ENCODE measurements around the gene SMARCB1.

DNA sequence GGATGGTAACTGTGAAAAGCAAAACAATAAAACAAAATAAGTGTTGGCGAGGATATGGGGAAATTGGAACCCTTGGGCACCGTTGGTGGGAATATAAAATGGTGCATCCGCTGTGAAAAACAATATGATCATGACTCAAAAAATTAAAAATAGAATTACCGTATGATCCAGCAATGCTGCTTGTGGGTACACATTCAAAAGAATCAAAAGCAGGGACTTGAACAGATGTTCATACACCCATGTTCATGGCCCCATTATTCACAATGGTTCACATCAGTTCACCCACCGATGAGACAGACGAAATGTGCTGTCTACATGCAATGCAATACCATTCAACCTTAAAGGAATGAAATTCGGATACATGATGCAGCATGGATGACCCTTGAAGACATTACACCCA is 53.3 kb downstream of the SMARCB1 start:
- TF ChIP-seq, protein P1, sequence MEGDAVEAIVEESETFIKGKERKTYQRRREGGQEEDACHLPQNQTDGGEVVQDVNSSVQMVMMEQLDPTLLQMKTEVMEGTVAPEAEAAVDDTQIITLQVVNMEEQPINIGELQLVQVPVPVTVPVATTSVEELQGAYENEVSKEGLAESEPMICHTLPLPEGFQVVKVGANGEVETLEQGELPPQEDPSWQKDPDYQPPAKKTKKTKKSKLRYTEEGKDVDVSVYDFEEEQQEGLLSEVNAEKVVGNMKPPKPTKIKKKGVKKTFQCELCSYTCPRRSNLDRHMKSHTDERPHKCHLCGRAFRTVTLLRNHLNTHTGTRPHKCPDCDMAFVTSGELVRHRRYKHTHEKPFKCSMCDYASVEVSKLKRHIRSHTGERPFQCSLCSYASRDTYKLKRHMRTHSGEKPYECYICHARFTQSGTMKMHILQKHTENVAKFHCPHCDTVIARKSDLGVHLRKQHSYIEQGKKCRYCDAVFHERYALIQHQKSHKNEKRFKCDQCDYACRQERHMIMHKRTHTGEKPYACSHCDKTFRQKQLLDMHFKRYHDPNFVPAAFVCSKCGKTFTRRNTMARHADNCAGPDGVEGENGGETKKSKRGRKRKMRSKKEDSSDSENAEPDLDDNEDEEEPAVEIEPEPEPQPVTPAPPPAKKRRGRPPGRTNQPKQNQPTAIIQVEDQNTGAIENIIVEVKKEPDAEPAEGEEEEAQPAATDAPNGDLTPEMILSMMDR (IDR thresholded peaks at IDR 0.05), result no peak
- no peak for TF ChIP-seq SMC3 (IDR thresholded peaks at IDR 0.05; ENCODE audit: low read depth, low read length)

Measured in SK-N-SH (cell line).